ENCODE data around the gene BCL2L1. TPM values are rescaled to one million over a fixed set of nuclear protein-coding genes. Genes with fewer than 3 reads are reported as not detected.
"Not testable (repeated sequence)": the region's sequence is repeated elsewhere in the genome, so short reads cannot be mapped to it uniquely, and the experiment has no call there.

Gene BCL2L1
- polyA plus RNA-seq, 4 donors: 52.6 to 160 (median 86.3) TPM

DNA sequence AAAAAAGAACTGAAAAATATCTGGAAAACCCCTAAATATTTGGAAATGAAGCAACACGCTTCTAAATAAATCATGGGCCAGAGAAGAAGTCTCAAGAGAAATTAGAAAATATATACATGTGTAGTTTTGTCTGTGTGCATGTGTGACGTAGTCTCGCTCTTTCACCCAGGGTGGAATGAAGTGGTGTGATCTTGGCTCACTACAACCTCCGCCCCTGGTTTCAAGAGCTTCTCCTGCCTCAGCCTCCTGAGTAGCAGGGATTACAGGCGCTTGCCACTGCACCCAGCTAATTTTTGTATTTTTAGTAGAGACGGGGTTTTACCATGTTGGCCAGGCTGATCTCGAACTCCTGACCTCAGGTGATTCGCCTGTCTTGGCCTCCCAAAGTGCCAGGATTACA, 96.1 kb downstream of the BCL2L1 start:
- H3K36me3 ChIP-seq (ENCODE audit: control insufficient read depth in 3 of 3, insufficient read depth in 2 of 3, low read depth in 1 of 3, low read length in 3 of 3); H3K9me3 ChIP-seq (ENCODE audit: control insufficient read depth in 2 of 2, insufficient read depth in 1 of 2, low read depth in 1 of 2, low read length in 1 of 2); H3K4me3 ChIP-seq (ENCODE audit: low read depth in 1 of 3, low read length in 3 of 3); DNase-seq; FAIRE-seq; H3K27ac ChIP-seq (ENCODE audit: low read depth in 1 of 3, low read length in 2 of 3); H3K27me3 ChIP-seq (ENCODE audit: control insufficient read depth in 3 of 3, insufficient read depth in 3 of 3, low read length in 3 of 3); H3K4me1 ChIP-seq (ENCODE audit: control insufficient read depth in 3 of 3, insufficient read depth in 2 of 3, low read depth in 1 of 3, low read length in 2 of 3): not testable (repeated sequence)
- 86 to 88% (median 87%) methylated on average over 8 of the region's 8 CpGs for WGBS, 3 donors

DNA sequence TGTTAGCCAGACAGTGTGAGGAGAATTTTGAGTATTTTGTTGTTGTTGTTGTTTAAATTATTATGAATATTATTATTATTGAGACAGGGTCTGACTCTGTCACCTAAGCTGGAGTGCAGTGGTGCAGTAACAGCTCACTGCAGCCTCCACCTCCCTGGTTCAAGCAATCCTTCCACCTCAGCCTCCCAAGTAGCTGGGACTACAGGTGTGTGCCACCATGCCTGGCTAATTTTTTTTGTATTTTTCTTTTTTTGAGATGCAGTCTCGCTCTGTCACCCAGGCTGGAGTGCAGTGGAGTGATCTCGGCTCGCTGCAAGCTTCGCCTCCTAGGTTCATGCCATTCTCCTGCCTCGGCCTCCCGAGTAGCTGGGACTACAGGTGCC, 99.6 kb downstream of the BCL2L1 start:
- not testable (repeated sequence) for H3K27me3 ChIP-seq (ENCODE audit: control insufficient read depth in 3 of 3, insufficient read depth in 3 of 3, low read length in 3 of 3); H3K4me1 ChIP-seq (ENCODE audit: control insufficient read depth in 3 of 3, insufficient read depth in 2 of 3, low read depth in 1 of 3, low read length in 2 of 3); H3K4me3 ChIP-seq (ENCODE audit: low read depth in 1 of 3, low read length in 3 of 3); H3K36me3 ChIP-seq (ENCODE audit: control insufficient read depth in 3 of 3, insufficient read depth in 2 of 3, low read depth in 1 of 3, low read length in 3 of 3); FAIRE-seq; H3K9me3 ChIP-seq (ENCODE audit: control insufficient read depth in 2 of 2, insufficient read depth in 1 of 2, low read depth in 1 of 2, low read length in 1 of 2); DNase-seq; H3K27ac ChIP-seq (ENCODE audit: low read depth in 1 of 3, low read length in 2 of 3)
- 94 to 96% (median 95%) methylated on average over 6 of the region's 6 CpGs for WGBS, 3 donors

DNA sequence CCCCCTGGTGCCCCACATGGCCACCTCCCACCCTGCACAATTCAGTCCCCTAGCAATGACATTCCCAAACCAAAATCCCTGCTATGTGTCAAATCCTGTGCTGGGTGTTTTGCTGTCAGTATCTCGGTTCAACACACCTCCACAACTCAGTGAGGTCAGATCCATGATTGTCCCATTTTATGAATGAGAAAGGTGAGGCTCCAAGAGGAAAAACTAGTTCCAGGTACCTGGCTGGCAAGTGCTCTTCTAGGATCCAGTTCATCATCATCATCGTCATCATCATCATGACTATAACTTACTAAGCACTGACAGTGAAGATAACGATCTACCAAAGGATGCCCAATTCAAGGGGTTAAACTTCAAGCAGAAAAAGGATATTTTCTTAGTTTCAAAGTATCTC, 102.4 kb downstream of the BCL2L1 start:
- Histone ChIP-seq H3K9me3 (ENCODE audit: control insufficient read depth in 2 of 2, insufficient read depth in 1 of 2, low read depth in 1 of 2, low read length in 1 of 2) (no peaks in the 10 kb centered on the region), H3K36me3 (ENCODE audit: control insufficient read depth in 3 of 3, insufficient read depth in 2 of 3, low read depth in 1 of 3, low read length in 3 of 3) (no peaks in the 10 kb centered on the region), H3K4me3 (ENCODE audit: low read depth in 1 of 3, low read length in 3 of 3) (no peak overlapping the region), H3K4me1 (ENCODE audit: control insufficient read depth in 3 of 3, insufficient read depth in 2 of 3, low read depth in 1 of 3, low read length in 2 of 3) (no peaks in the 10 kb centered on the region), H3K27me3 (ENCODE audit: control insufficient read depth in 3 of 3, insufficient read depth in 3 of 3, low read length in 3 of 3) (no peaks in the 10 kb centered on the region), H3K27ac (ENCODE audit: low read depth in 1 of 3, low read length in 2 of 3) (no peak overlapping the region)
- DNase-seq (no peak), FAIRE-seq (no peak)
- 85 to 90% (median 86%) methylated on average over 3 of the region's 3 CpGs for WGBS, 3 donors

DNA sequence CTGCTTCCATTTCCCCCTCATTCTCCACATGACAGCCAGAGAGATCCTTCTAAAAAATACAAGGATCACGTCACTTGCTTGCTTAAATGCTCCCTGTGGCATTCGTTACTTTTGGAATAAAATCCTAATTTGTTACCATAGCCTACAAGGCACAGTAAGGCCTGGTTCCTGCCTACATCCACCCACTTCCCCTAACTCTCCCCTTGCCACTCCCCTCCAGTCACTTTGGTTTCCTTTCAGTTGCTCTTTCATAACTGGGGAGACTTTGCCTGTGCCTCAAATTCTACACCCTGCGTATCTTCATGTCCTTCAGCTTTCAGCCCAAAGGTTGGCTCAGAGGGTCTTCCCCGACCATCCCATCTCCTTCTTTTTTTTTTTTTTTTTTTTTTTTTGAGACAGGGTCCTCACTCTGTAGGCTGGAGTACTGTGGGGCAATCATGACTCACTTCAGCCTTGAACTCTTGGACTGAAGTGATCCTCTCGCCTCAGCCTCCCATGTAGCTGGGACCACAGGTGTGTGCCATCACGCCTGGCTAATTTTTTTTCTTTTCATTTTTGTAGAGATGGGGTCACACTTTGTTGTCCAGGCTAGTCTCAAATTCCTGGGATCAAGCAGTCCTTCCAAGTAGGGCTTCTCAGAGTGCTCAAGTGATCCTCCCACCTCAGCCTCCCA, 105.1 kb downstream of the BCL2L1 start:
- H3K27me3 ChIP-seq (ENCODE audit: control insufficient read depth in 3 of 3, insufficient read depth in 3 of 3, low read length in 3 of 3): no peaks in the 10 kb centered on the region
- WGBS, 3 donors: 70 to 82% (median 76%) methylated on average over 6 of the region's 6 CpGs

DNA sequence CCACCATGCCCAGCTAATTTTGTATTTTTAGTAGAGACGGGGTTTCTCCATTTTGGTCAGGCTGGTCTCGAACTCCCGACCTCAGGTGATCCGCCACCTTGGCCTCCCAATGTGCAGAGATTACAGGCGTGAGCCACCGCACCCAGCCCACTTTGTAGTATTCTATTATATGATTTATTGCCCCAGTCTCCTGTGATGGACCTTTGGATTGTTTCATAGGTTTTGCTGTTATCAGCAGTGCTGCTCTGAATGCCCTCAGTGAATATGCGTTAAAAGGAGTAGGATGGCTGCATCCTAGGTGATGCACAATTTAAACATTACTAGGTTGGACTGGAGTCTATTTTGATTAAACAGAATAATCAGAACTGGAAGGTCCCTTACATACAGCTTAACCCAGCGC, 107.3 kb downstream of the BCL2L1 start:
- Histone ChIP-seq H3K27me3 (ENCODE audit: control insufficient read depth in 3 of 3, insufficient read depth in 3 of 3, low read length in 3 of 3) (no peaks in the 10 kb centered on the region), H3K27ac (ENCODE audit: low read depth in 1 of 3, low read length in 2 of 3) (no peak overlapping the region), H3K4me1 (ENCODE audit: control insufficient read depth in 3 of 3, insufficient read depth in 2 of 3, low read depth in 1 of 3, low read length in 2 of 3) (peaks cover 0 to 21% (median 0%) of the 10 kb centered on the region in 3 donors), H3K9me3 (ENCODE audit: control insufficient read depth in 2 of 2, insufficient read depth in 1 of 2, low read depth in 1 of 2, low read length in 1 of 2) (no peaks in the 10 kb centered on the region), H3K4me3 (ENCODE audit: low read depth in 1 of 3, low read length in 3 of 3) (no peak overlapping the region), H3K36me3 (ENCODE audit: control insufficient read depth in 3 of 3, insufficient read depth in 2 of 3, low read depth in 1 of 3, low read length in 3 of 3) (no peaks in the 10 kb centered on the region)
- WGBS, 3 donors: 39 to 71% (median 57%) methylated on average over 8 of the region's 8 CpGs
- DNase-seq (peak; percentile 47 to 83), FAIRE-seq (no peak)

More for the DNA sequence above, 105.1 kb downstream of the BCL2L1 start:
- Histone ChIP-seq H3K27ac (ENCODE audit: low read depth in 1 of 3, low read length in 2 of 3) (no peak overlapping the region), H3K36me3 (ENCODE audit: control insufficient read depth in 3 of 3, insufficient read depth in 2 of 3, low read depth in 1 of 3, low read length in 3 of 3) (no peaks in the 10 kb centered on the region), H3K4me1 (ENCODE audit: control insufficient read depth in 3 of 3, insufficient read depth in 2 of 3, low read depth in 1 of 3, low read length in 2 of 3) (peaks cover 0 to 1% (median 0%) of the 10 kb centered on the region in 3 donors), H3K4me3 (ENCODE audit: low read depth in 1 of 3, low read length in 3 of 3) (no peak overlapping the region), H3K9me3 (ENCODE audit: control insufficient read depth in 2 of 2, insufficient read depth in 1 of 2, low read depth in 1 of 2, low read length in 1 of 2) (no peaks in the 10 kb centered on the region)
- DNase-seq (no peak), FAIRE-seq (no peak)

Other genes with a start within 250 kb of the BCL2L1 start
- under 1 TPM in 1 of 4 donors, not detected in 3; 0.18 TPM for gene DEFB124, start 247.7 kb downstream of the BCL2L1 start, polyA plus RNA-seq
- 1 to 10 TPM in 1 of 4 donors, under 1 TPM in 2, not detected in 1; 0.81 to 1.8 (median 0.90) TPM for gene REM1, start 247.6 kb downstream of the BCL2L1 start, polyA plus RNA-seq
- 100 to 1,000 TPM in 2 of 4 donors, 10 to 100 TPM in 2; 53.9 to 202 (median 91.8) TPM for gene HM13, start 208.4 kb downstream of the BCL2L1 start, polyA plus RNA-seq
- gene ID1, start 117.6 kb downstream of the BCL2L1 start, polyA plus RNA-seq: 100 to 1,000 TPM; 215 to 335 (median 277) TPM
- gene COX4I2, start 85.0 kb downstream of the BCL2L1 start, polyA plus RNA-seq: 1 to 10 TPM in 1 of 4 donors, under 1 TPM in 1, not detected in 2; 0.81 to 3.7 TPM
- 10 to 100 TPM in 2 of 4 donors, 1 to 10 TPM in 1, under 1 TPM in 1; 0.81 to 27.8 (median 12.1) TPM for gene TPX2, start 16.4 kb upstream of the BCL2L1 start, polyA plus RNA-seq
- gene MYLK2, start 96.5 kb upstream of the BCL2L1 start, polyA plus RNA-seq: under 1 TPM in 3 of 4 donors, not detected in 1; 0.27 to 0.30 (median 0.28) TPM
- 1 to 10 TPM in 2 of 4 donors, not detected in 2; 1.0 to 1.2 TPM for gene FOXS1, start 122.7 kb upstream of the BCL2L1 start, polyA plus RNA-seq
- 10 to 100 TPM in 1 of 4 donors, 1 to 10 TPM in 2, not detected in 1; 1.4 to 10.2 (median 2.9) TPM for gene DUSP15, start 147.7 kb upstream of the BCL2L1 start, polyA plus RNA-seq
- under 1 TPM in 2 of 4 donors, not detected in 2; 0.07 to 0.38 TPM for gene TTLL9, start 147.8 kb upstream of the BCL2L1 start, polyA plus RNA-seq
- gene PDRG1, start 229.2 kb upstream of the BCL2L1 start, polyA plus RNA-seq: 10 to 100 TPM; 14.2 to 18.3 (median 15.7) TPM
- gene XKR7, start 245.3 kb upstream of the BCL2L1 start, polyA plus RNA-seq: under 1 TPM in 2 of 4 donors, not detected in 2; 0.21 to 0.37 TPM

All from small intestine (tissue), 7 donors.